Nephron (organoid): ENCODE measurements around the gene GPR119.

ENCODE experiments used
- H3K27ac Mint-ChIP-seq, 3 experiments: 2 replicates each; pipeline ENCODE4 v1.8.0; 2020; ENCODE audit warnings: mixed read lengths in 3 of 3, mild to moderate bottlenecking in 2 of 3, moderate library complexity in 1 of 3
- H3K27me3 Mint-ChIP-seq: 2 replicates; pipeline ENCODE4 v1.8.0; 2021; ENCODE audit warnings: low read depth, mild to moderate bottlenecking, moderate library complexity, mixed read lengths
- H3K36me3 Mint-ChIP-seq: 2 replicates; pipeline ENCODE4 v1.8.0; 2020; ENCODE audit warnings: low read depth, mixed read lengths
- H3K4me1 Mint-ChIP-seq: 2 replicates; pipeline ENCODE4 v1.8.0; 2020; ENCODE audit warnings: mixed read lengths
- H3K4me3 Mint-ChIP-seq, 3 experiments: 2 replicates each; pipeline ENCODE4 v1.8.0; 2020; ENCODE audit warnings: mild to moderate bottlenecking in 3 of 3, mixed read lengths in 3 of 3, moderate library complexity in 2 of 3
- H3K9me3 Mint-ChIP-seq: 2 replicates; pipeline ENCODE4 v1.8.0; 2020; ENCODE audit warnings: mixed read lengths
- TF ChIP-seq, protein P1 (sequence below), 3 experiments: fragments of 200-600 bp; sonication (generic); IDR thresholded peaks; one replicate each; pipeline ENCODE4 v1.5.0; 2021; ENCODE audit warnings: antibody characterized with exemption in 3 of 3; ENCODE audit not compliant: unreplicated experiment in 3 of 3

GPR119 gene

DNA sequence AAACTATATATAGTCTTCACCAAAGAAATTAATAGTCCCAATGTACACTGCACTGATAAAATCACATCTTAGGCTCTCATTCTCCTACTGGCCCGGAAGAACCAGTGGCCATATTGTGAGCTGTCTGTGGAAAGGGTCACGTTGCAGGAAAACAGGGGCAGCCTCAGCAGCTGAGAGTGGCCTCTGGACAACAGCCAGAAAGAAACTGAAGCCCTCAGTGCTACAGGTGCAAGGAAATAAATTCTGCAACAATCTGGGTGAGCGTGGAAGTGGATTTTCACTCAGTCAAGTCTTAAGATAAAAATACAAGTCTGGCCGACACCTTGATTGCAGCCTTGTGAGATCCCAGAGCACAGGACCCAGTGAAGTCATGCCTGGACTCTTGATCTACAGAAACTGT, 48.9 kb downstream of the GPR119 start:
- Mint-ChIP-seq H3K27me3 (no peaks in the 10 kb centered on the region), H3K4me3 (no peak overlapping the region), H3K36me3 (no peaks in the 10 kb centered on the region), H3K9me3 (no peaks in the 10 kb centered on the region), H3K27ac (no peak overlapping the region), H3K4me1 (no peaks in the 10 kb centered on the region)
- TF ChIP-seq, protein P1, sequence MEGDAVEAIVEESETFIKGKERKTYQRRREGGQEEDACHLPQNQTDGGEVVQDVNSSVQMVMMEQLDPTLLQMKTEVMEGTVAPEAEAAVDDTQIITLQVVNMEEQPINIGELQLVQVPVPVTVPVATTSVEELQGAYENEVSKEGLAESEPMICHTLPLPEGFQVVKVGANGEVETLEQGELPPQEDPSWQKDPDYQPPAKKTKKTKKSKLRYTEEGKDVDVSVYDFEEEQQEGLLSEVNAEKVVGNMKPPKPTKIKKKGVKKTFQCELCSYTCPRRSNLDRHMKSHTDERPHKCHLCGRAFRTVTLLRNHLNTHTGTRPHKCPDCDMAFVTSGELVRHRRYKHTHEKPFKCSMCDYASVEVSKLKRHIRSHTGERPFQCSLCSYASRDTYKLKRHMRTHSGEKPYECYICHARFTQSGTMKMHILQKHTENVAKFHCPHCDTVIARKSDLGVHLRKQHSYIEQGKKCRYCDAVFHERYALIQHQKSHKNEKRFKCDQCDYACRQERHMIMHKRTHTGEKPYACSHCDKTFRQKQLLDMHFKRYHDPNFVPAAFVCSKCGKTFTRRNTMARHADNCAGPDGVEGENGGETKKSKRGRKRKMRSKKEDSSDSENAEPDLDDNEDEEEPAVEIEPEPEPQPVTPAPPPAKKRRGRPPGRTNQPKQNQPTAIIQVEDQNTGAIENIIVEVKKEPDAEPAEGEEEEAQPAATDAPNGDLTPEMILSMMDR (IDR thresholded peaks at IDR 0.05; ENCODE audit: unreplicated experiment in 3 of 3), result no peak
